MM.1S (cell line): ENCODE results near the gene ATP6V1B1.

Source experiments
- EZH2 ChIP-seq: fragments of 300-600 bp; sonication (generic); optimal IDR thresholded peaks from 2 replicates; pipeline ENCODE3; 2017; ENCODE audit warnings: low read depth, mild to moderate bottlenecking, antibody characterized with exemption, low read length, mixed read lengths
- EZH2phosphoT487 ChIP-seq: fragments of 300-600 bp; sonication (generic); IDR thresholded peaks from 2 replicates; pipeline ENCODE4 v1.6.1; 2018; ENCODE audit warnings: antibody characterized with exemption, low read length
- TF ChIP-seq, protein P1 (sequence below): fragments of 300-600 bp; sonication (generic); IDR thresholded peaks from 2 replicates; pipeline ENCODE4 v1.5.1; 2016; ENCODE audit warnings: antibody characterized with exemption, low read length, mixed read lengths

DNA sequence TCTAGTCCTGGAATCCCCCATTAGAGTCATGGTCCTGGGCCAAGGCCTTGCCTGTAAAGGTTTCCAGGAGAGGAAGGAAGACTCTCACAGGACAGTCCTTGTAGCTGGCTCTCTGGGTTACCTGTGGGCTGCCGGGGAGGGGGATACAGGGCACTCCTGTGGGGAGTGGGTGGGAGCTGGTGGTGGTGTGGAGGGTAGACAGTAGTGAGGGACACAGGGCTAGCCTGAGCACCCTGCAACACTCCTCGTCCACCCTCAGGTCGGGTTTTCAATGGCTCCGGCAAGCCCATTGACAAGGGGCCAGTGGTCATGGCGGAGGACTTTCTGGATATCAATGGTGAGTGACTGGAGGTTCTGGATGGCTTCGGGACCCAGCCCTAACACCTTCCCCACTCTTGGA is 23.1 kb downstream of the ATP6V1B1 start:
- TF ChIP-seq, protein P1, sequence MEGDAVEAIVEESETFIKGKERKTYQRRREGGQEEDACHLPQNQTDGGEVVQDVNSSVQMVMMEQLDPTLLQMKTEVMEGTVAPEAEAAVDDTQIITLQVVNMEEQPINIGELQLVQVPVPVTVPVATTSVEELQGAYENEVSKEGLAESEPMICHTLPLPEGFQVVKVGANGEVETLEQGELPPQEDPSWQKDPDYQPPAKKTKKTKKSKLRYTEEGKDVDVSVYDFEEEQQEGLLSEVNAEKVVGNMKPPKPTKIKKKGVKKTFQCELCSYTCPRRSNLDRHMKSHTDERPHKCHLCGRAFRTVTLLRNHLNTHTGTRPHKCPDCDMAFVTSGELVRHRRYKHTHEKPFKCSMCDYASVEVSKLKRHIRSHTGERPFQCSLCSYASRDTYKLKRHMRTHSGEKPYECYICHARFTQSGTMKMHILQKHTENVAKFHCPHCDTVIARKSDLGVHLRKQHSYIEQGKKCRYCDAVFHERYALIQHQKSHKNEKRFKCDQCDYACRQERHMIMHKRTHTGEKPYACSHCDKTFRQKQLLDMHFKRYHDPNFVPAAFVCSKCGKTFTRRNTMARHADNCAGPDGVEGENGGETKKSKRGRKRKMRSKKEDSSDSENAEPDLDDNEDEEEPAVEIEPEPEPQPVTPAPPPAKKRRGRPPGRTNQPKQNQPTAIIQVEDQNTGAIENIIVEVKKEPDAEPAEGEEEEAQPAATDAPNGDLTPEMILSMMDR, result no peak
- TF ChIP-seq EZH2 (no peak), EZH2phosphoT487 (no peak)
